Measurements from ENCODE around the gene ASAP2.

The ASAP2 gene

DNA sequence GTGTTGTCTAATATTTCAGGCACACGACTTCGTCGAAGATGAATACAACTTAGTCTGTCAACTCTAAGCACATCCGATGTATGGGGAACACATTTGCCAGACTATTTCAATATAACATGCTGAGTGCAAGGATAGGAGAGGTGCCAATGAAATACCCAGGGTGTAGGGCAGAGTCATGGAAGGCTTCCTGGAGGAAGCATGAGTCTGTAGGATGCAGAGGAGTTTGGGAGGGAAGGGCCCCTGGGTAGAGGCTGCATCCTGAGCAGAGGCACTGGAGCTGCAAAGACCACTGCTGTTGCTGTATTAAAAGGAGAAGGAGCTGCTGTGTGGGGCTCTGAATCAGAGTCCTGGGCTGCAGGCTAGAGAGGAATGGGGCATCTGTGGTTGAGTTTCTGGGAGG is 89.9 kb downstream of the ASAP2 start:
- no peaks in the 10 kb centered on the region for H3K4me1 ChIP-seq (ENCODE audit: insufficient read depth, low read length, poor library complexity, severe bottlenecking)
- no peaks in the 10 kb centered on the region for H3F3A ChIP-seq (ENCODE audit: low read depth)
- peaks cover 16% of the 10 kb centered on the region; the same call in 1 of the 2 replicates for H3K36me3 ChIP-seq (ENCODE audit: insufficient read depth, low read length)
- no peaks in the 10 kb centered on the region for H3K9me3 ChIP-seq (ENCODE audit: insufficient read depth, low read depth, low read length)
- no peaks in the 10 kb centered on the region for H3K27me3 ChIP-seq (ENCODE audit: insufficient read depth, low read length, poor library complexity, severe bottlenecking)
- H3K79me2 ChIP-seq (ENCODE audit: insufficient read depth, low read length): no peaks in the 10 kb centered on the region
- H4K20me1 ChIP-seq (ENCODE audit: insufficient read depth, low read length, poor library complexity, severe bottlenecking): no peaks in the 10 kb centered on the region
- H3K9ac ChIP-seq (ENCODE audit: low read depth, low read length, poor library complexity, severe bottlenecking): no peak overlapping the region
- no peak overlapping the region for H3K4me2 ChIP-seq (ENCODE audit: low read depth, low read length, poor library complexity, severe bottlenecking)
- H3K4me3 ChIP-seq (ENCODE audit: low read length, poor library complexity, severe bottlenecking): no peak overlapping the region
- TF ChIP-seq EZH2phosphoT487 (IDR thresholded peaks at IDR 0.05; ENCODE audit: borderline replicate concordance): no peak
- TF ChIP-seq, protein P1, sequence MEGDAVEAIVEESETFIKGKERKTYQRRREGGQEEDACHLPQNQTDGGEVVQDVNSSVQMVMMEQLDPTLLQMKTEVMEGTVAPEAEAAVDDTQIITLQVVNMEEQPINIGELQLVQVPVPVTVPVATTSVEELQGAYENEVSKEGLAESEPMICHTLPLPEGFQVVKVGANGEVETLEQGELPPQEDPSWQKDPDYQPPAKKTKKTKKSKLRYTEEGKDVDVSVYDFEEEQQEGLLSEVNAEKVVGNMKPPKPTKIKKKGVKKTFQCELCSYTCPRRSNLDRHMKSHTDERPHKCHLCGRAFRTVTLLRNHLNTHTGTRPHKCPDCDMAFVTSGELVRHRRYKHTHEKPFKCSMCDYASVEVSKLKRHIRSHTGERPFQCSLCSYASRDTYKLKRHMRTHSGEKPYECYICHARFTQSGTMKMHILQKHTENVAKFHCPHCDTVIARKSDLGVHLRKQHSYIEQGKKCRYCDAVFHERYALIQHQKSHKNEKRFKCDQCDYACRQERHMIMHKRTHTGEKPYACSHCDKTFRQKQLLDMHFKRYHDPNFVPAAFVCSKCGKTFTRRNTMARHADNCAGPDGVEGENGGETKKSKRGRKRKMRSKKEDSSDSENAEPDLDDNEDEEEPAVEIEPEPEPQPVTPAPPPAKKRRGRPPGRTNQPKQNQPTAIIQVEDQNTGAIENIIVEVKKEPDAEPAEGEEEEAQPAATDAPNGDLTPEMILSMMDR (conservative IDR thresholded peaks at IDR 0.05; ENCODE audit: low read length): no peak
- H2AFZ ChIP-seq (ENCODE audit: low read length): no peak overlapping the region
- H3K9me2 ChIP-seq (replicated peaks; ENCODE audit: low read depth, low read length): no peaks in the 10 kb centered on the region

DNA sequence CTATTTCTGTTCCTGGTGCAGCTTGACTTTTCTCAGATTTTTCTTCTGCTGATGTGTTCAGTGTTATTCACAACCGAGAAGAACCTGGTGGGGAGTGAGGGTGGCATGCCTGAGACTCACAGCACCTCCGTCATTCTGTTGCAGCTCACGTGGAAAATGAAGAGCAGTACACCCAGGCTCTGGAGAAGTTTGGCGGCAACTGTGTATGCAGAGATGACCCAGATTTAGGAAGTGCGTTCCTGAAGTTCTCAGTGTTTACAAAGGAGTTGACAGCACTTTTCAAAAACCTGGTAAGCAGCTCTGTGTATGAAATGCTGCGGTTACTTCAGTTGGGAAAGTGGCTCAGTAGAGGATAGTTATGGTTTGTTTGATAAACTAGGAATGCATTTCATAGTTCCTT is 90.5 kb downstream of the ASAP2 start:
- Histone ChIP-seq H3K27me3 (ENCODE audit: insufficient read depth, low read length, poor library complexity, severe bottlenecking) (no peaks in the 10 kb centered on the region), H3K79me2 (ENCODE audit: insufficient read depth, low read length) (no peaks in the 10 kb centered on the region), H2AFZ (ENCODE audit: low read length) (no peak overlapping the region), H4K20me1 (ENCODE audit: insufficient read depth, low read length, poor library complexity, severe bottlenecking) (no peaks in the 10 kb centered on the region), H3K9me2 (replicated peaks; ENCODE audit: low read depth, low read length) (no peaks in the 10 kb centered on the region), H3K9ac (ENCODE audit: low read depth, low read length, poor library complexity, severe bottlenecking) (no peak overlapping the region), H3F3A (ENCODE audit: low read depth) (no peaks in the 10 kb centered on the region), H3K4me1 (ENCODE audit: insufficient read depth, low read length, poor library complexity, severe bottlenecking) (no peaks in the 10 kb centered on the region), H3K36me3 (ENCODE audit: insufficient read depth, low read length) (peaks cover 16% of the 10 kb centered on the region; the same call in 1 of the 2 replicates), H3K4me3 (ENCODE audit: low read length, poor library complexity, severe bottlenecking) (no peak overlapping the region), H3K9me3 (ENCODE audit: insufficient read depth, low read depth, low read length) (no peaks in the 10 kb centered on the region), H3K4me2 (ENCODE audit: low read depth, low read length, poor library complexity, severe bottlenecking) (no peak overlapping the region)
- TF ChIP-seq EZH2phosphoT487 (IDR thresholded peaks at IDR 0.05; ENCODE audit: borderline replicate concordance): no peak
- TF ChIP-seq, protein P1 (conservative IDR thresholded peaks at IDR 0.05; ENCODE audit: low read length): no peak

DNA sequence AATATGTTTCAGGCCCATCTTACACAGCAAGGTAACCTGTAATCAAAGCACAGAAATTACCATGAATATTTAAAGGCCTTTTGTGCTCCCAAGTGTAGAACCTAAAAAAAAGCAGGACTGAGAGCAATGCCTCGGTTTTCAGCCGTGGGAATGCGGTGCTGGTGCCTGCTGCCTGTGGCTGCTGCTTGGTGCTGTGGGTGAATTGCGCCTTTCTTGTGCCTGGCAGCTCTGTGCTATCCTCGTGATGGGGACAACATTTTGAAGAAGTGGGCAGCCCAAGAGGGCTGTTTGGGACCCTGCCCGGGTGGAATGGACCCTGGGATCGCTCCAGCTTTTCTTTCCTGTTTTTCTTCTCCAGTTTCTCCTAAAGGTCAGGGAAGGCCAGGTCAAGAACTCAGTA is 91.2 kb downstream of the ASAP2 start:
- Histone ChIP-seq H3K36me3 (ENCODE audit: insufficient read depth, low read length) (peaks cover 16% of the 10 kb centered on the region; the same call in 1 of the 2 replicates), H3F3A (ENCODE audit: low read depth) (no peaks in the 10 kb centered on the region), H3K9ac (ENCODE audit: low read depth, low read length, poor library complexity, severe bottlenecking) (no peak overlapping the region)

More for the DNA sequence above, 91.2 kb downstream of the ASAP2 start:
- Histone ChIP-seq H3K4me2 (ENCODE audit: low read depth, low read length, poor library complexity, severe bottlenecking) (no peak overlapping the region), H3K4me3 (ENCODE audit: low read length, poor library complexity, severe bottlenecking) (no peak overlapping the region), H3K27me3 (ENCODE audit: insufficient read depth, low read length, poor library complexity, severe bottlenecking) (no peaks in the 10 kb centered on the region), H3K4me1 (ENCODE audit: insufficient read depth, low read length, poor library complexity, severe bottlenecking) (no peaks in the 10 kb centered on the region), H3K79me2 (ENCODE audit: insufficient read depth, low read length) (no peaks in the 10 kb centered on the region), H3K9me3 (ENCODE audit: insufficient read depth, low read depth, low read length) (no peaks in the 10 kb centered on the region), H4K20me1 (ENCODE audit: insufficient read depth, low read length, poor library complexity, severe bottlenecking) (no peaks in the 10 kb centered on the region), H2AFZ (ENCODE audit: low read length) (no peak overlapping the region), H3K9me2 (replicated peaks; ENCODE audit: low read depth, low read length) (no peaks in the 10 kb centered on the region)
- TF ChIP-seq EZH2phosphoT487 (IDR thresholded peaks at IDR 0.05; ENCODE audit: borderline replicate concordance): no peak
- TF ChIP-seq, protein P1 (conservative IDR thresholded peaks at IDR 0.05; ENCODE audit: low read length): no peak
